GM18867 (cell line): Measurements from ENCODE around the gene ANKRD33.

ENCODE experiments used
- ATAC-seq: cut with Tn5 transposase; IDR thresholded peaks from one replicate; pipeline ENCODE4 v1.9.1; 2021; ENCODE audit warnings: mild to moderate bottlenecking, moderate library complexity; ENCODE audit not compliant: unreplicated experiment

Gene ANKRD33, protein sequence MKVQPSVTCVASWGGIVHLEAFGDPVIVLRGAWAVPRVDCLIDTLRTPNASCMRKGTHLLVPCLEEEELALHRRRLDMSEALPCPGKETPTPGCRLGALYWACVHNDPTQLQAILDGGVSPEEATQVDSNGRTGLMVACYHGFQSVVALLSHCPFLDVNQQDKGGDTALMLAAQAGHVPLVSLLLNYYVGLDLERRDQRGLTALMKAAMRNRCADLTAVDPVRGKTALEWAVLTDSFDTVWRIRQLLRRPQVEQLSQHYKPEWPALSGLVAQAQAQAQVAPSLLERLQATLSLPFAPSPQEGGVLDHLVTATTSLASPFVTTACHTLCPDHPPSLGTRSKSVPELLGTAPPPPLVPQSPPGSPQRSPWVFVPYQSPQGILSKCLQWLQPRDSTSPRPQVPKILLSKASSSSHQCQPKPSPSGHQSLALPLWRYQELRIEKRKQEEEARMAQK

DNA sequence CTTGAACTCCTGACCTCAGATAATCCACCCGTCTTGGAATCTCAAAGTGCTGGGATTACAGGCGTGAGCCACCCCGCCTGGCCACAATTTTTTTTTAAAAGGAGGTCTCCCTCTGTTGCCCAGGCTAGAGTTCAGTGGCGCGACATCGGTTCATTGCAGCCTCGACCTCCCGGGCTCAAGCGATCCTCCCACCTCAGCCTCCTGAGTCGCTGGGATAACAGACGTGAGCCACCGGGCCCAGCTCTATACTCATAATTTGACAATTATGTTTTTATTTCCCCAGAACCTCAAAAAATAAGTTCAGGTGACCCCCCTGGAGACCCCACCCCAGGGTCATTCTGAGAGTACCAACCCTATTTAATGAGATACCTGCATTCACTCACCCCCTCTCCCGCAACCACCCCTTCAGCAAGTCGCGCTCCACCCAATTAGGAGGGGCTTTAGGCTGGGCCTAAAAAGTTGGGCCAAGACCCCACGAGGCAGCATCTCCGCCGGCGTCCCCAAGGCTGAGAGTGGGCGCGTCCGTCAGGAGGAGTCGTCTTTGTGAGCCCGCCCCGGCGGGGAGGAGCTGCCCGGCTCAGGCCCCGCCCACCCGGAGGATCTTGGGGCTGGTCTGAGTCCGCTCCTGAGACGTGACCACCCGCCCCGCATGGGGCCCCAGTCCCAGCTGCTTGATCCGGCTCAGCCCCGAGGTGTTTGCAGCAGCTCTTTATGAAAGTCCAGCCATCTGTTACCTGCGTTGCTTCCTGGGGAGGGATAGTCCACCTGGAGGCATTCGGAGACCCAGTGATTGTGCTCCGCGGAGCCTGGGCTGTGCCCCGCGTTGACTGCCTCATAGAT lies at the start of gene ANKRD33:
ANKRD33 (plus strand) TSS at position 628 of the 840 bp plus-strand sequence; CDS start at position 712, 84 bp downstream.
- ATAC-seq = no peak

DNA sequence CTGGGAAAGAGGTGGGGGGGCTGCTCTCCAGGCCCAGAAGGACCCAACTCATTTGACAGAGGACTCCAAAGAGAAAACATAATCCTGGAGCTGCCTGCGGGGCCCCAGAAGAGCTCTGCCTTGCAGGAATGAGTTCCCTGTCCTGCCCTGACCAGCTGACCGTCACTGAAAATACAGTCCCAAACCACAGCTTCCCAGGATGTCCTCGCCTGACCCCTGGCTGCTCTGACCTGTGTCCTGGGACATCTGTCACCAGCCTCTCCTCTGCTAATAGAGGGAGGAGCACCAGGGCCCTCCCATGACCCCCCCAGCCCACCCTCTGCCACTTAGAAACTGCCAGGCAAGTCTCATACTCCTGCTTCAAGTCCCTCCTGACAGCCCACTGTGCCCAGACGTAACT lies 49.1 kb upstream of the ANKRD33 start:
- no peak for ATAC-seq

GRCh38 chr12:51839310-51839947 lies 48.5 kb upstream of the ANKRD33 start:
- no peak for ATAC-seq

- no peak for ATAC-seq
Measured at GRCh38 chr12:51840966-51841365, 46.9 kb upstream of the ANKRD33 start.

DNA sequence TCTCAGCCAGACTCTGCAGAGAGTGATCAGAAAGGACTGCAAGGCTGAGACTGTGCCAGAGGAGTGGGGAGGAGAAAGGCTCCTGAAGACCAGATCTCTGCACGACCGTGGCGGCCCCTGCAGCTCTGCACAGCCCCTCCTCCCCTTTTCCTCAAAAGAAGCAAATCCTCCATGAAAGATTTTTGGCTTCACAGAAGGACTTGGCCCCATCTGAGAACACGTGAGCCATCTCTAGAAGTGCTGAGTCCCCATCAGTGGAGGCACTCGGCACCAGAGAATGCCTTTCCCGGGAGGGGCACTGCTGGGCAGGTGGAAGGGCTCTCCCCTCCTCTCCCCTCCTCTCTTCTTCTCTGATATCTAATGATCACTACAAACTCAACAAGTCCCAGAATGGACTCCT lies 46.2 kb upstream of the ANKRD33 start:
- ATAC-seq = no peak

DNA sequence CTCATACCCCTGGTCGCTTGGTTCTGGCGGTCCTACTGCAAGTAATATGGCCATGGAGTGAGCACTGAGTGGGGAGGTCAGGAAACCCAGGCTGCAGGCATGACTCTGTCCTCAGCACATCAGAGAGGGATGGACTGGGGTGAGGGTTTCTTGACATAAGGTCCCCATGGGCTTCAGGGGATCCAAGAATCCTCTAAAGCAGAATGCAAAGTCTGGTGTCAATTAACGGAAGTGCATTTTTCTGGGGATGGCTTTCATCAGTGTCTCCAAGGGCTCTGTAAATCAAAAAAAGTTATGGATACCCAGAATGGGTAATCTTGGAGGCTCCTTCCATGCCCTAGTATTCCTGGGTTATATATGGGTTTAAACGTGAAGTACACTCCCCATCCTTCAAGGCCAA lies 43.0 kb upstream of the ANKRD33 start:
- ATAC-seq = no peak

DNA sequence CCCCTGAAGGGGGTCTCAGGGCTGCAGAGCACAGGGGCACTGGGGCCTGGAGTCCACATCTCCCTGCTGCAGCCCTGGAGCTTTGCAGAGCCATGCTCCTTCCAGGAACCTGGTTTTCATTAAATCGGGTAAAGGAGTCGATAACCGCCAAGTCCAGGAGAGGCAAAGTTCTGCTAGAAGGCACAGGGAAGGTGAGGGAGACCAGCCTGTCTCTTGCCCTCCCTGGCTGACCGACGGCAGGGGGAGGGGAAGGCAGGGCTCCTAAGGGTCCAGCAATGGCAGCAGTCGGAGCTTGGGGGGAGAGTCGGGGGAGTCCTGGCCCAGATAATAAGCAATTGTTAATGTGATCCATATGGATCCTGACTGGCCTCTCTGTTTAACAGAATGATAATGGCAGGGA lies 42.4 kb upstream of the ANKRD33 start:
- no peak for ATAC-seq

GRCh38 chr12:51846271-51846691 lies 41.6 kb upstream of the ANKRD33 start:
- no peak for ATAC-seq

GRCh38 chr12:51846911-51847642 lies 40.8 kb upstream of the ANKRD33 start:
- ATAC-seq = no peak

GRCh38 chr12:51847643-51848325 lies 40.1 kb upstream of the ANKRD33 start:
- ATAC-seq = no peak

- no peak for ATAC-seq
Measured at GRCh38 chr12:51848326-51848727, 39.6 kb upstream of the ANKRD33 start, which contains the start of gene FIGNL2. Gene FIGNL2, minus strand, starts transcription at chr12:51848718. Its CDS starts 26,305 bp downstream, at chr12:51822413.

DNA sequence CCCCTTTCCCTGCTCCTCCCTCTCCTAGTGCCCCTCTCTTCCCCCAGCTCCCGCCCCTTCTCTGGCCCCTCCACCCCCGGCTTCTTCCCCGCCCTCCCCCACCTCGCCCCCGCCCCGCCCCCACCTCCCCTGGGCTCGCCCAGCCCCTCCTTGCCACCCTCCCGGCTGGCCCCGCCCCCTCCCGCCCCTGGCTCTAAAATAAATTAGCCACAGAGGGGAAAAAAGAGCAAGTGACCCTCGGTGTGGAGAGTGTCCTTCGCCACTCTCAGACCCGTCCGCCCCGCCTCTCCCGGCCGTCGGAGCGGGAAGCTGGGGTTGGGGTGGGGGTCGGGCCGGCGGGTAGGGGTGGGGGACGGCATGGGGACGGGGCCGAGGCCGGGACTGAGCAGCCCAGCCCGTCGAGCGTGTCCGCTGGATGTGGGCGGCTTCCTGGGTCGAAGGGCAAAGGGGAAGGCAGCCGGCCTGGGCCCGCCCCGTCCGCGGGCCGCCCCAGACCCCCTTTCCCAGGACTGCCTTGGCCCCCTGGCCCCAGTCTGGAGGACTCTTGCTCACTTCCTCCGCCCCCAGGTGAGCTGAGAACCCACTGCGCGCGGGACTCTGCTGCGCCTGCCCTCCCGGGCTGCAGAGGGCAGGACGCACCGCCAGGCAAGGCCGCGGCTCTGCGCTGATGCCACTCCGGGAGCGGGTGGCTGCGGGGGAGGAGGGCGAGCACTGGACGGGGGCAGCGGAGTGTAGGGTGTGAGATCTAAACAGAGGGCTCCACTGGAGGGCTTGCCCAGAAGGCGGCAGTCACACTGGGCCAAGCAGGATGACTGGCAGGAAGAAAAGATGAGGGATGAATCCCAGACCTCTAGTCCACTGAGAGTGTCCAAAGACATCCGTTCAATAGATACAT lies 38.8 kb upstream of the ANKRD33 start:
- no peak for ATAC-seq

DNA sequence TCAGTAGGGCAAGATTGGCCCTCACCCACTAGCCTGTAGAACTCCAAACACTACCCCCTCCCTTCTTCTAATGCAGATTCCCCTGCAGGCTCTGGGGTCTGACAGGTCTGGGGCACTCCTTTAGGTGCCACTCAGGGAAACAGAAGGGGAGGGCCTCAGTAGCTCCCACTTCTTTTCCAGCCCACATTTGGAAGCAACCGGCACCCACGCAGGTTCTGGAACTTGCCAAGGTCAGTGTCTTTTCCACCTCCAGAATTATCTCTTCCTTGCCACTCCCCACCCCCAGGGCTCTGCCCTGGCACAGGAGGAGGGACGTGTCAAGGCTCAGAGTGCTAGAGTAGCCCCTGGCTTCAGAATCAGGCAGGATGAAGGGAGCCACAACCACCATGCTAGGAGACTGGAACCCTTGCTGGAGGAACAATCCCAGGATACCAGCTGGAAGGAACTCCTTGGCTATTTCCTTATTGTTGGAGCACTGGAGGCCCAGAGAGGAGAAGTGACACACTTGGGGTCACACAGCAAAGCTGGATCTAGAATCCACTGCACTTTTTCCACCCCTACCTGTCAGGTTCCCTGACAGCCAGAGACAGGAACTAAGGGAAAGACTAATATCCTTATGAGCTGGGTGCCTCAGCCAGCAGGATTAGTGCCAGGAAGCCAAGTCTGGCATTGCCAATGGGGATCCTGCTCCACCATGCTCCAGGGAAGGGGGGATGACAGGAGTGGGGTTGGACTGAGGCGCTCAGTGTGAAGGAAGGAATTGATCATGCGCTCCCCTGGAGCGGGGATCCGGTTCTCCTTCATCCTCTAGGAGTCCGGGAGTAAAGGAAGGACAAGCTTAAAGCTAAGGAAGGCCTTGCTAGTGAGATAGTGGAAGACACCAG lies 37.6 kb upstream of the ANKRD33 start:
- ATAC-seq = no peak

GRCh38 chr12:51850965-51851299 lies 37.0 kb upstream of the ANKRD33 start:
- ATAC-seq = no peak

DNA sequence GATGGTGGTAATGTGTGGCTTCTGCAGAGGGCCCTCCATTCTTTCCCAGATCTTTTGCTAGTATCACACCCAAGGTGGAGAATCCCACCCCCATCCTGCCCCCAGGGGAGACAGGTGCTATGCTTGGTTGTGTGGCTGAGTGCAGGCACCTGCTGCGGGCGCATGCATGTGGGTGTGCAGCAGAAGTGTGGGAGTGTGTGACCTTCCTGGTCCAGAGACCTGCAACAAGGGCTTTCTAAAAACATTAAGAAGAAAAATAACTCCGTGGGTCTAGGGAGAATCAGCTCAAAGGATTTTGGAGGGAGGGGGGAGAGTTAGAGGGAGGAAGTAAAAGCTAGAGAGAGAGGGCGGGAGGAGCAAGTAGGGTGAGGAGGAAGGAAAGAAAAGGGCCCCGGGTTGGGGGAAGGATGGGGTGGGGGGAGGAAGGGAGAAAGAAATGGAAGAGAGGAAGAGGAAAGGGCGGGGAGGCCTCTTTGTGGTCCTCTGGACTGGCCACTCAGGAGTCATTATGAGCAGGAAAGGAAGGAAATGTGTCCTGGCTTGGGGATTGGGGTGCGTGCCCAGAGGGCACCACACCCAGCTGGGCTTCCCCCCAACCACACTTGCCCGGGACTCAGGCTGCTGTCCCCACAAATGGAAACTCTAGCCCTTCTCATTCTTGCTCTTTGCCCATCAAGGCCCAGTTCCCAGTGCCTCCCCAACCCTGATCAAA lies 36.3 kb upstream of the ANKRD33 start:
- ATAC-seq = no peak

- no peak for ATAC-seq
Measured at GRCh38 chr12:51852404-51853137, 35.3 kb upstream of the ANKRD33 start.
